NCI-H187 (cell line): ENCODE measurements around the gene HDAC4.

ENCODE experiments used
- DNase-seq, 2 experiments: peaks; one replicate each; lab custom pipeline; 2025; lab: John Stamatoyannopoulos, UW

Gene HDAC4

GRCh38 chr2:239202343-239202742, 198.5 kb downstream of the HDAC4 start:
- no peak for DNase-seq

GRCh38 chr2:239201884-239202283, 198.9 kb downstream of the HDAC4 start:
- DNase-seq: no peak

GRCh38 chr2:239201531-239201876, 199.3 kb downstream of the HDAC4 start:
- no peak for DNase-seq

GRCh38 chr2:239200646-239201530, 199.9 kb downstream of the HDAC4 start:
- DNase-seq: no peak

- no peak for DNase-seq
These were observed 201.6 kb downstream of the HDAC4 start for GRCh38 chr2:239199041-239199768.

- DNase-seq: no peak
These were observed 202.6 kb downstream of the HDAC4 start for GRCh38 chr2:239198221-239198620.

GRCh38 chr2:239197146-239197545, 203.7 kb downstream of the HDAC4 start:
- DNase-seq: no peak

GRCh38 chr2:239196474-239197021, 204.3 kb downstream of the HDAC4 start:
- DNase-seq: no peak

- DNase-seq: no peak
These were observed 204.8 kb downstream of the HDAC4 start for GRCh38 chr2:239195992-239196391.

- DNase-seq: no peak
These were observed 205.4 kb downstream of the HDAC4 start for GRCh38 chr2:239195318-239195871.

GRCh38 chr2:239194731-239195317, 206.0 kb downstream of the HDAC4 start:
- DNase-seq: no peak

- DNase-seq: no peak
These were observed 206.7 kb downstream of the HDAC4 start for GRCh38 chr2:239193925-239194677.

- no peak for DNase-seq
These were observed 207.4 kb downstream of the HDAC4 start for GRCh38 chr2:239193401-239193811.

GRCh38 chr2:239192975-239193374, 207.8 kb downstream of the HDAC4 start:
- DNase-seq: no peak

- no peak for DNase-seq
These were observed 208.4 kb downstream of the HDAC4 start for GRCh38 chr2:239192456-239192855.

GRCh38 chr2:239190921-239191885, 209.6 kb downstream of the HDAC4 start:
- DNase-seq: no peak

GRCh38 chr2:239190361-239190760, 210.5 kb downstream of the HDAC4 start:
- no peak for DNase-seq

- DNase-seq: no peak
These were observed 211.1 kb downstream of the HDAC4 start for GRCh38 chr2:239189711-239190131.

- DNase-seq: no peak
These were observed 212.3 kb downstream of the HDAC4 start for GRCh38 chr2:239188536-239188935.
